Colonic mucosa (tissue), 4 donors: Measurements from ENCODE around the gene KRTCAP3. TPM values are rescaled to one million over a fixed set of nuclear protein-coding genes. Genes with fewer than 3 reads are reported as not detected.

Experiments
- DNase-seq: peaks from one replicate; pipeline ENCODE4 v3.0.0-alpha.2; 2020
- H3K27ac ChIP-seq: fragments of 200-600 bp; one replicate; pipeline ENCODE4 v1.8.0; 2021
- H3K27me3 ChIP-seq: fragments of 200-600 bp; one replicate; pipeline ENCODE4 v1.8.0; 2021
- H3K36me3 ChIP-seq: fragments of 200-600 bp; one replicate; pipeline ENCODE4 v1.8.0; 2021
- H3K4me1 ChIP-seq: fragments of 200-600 bp; one replicate; pipeline ENCODE4 v1.8.0; 2021; ENCODE audit warnings: mild to moderate bottlenecking
- H3K4me3 ChIP-seq: fragments of 200-600 bp; one replicate; pipeline ENCODE4 v1.8.0; 2021
- H3K9ac ChIP-seq, 2 donors: one replicate each; pipeline ENCODE4 v1.7.0; 2013; ENCODE audit warnings: control low read depth in 2 of 2, low read depth in 2 of 2, low read length in 2 of 2
- H3K9me3 ChIP-seq: fragments of 200-600 bp; one replicate; pipeline ENCODE4 v1.8.0; 2021
- CTCF ChIP-seq: fragments of 200-600 bp; IDR thresholded peaks from one replicate; pipeline ENCODE4 v1.8.0; 2022; ENCODE audit warnings: antibody characterized with exemption, mild to moderate bottlenecking
- intact Hi-C: fragments of 100-400 bp; cut with DNase I; formaldehyde crosslinking; loops from one replicate; pipeline ENCODE4 v1.14.1; 2022
- total RNA-seq, 2 donors: library from RNA; stranded (reverse); fragmentation: NEBNext Ultra II Directional in 1 of 2; extraction: Animal tissue kit (Norgen Biotek cat#: 25700) in 1 of 2; gene quantifications; one replicate each; pipeline ENCODE4 v1.2.1, GENCODE V29; 2021
- donor health status: healthy.
- donor health status: DM: no; HTN: no; CAD: no.
- donor health status: DM: no; HTN: no; CAD: no.

The KRTCAP3 gene
- total RNA-seq, 2 donors from 2014 or later = 91.8 to 147 TPM

- Histone ChIP-seq H3K27me3 (no peaks in the 10 kb centered on the region), H3K4me1 (peaks cover 10% of the 10 kb centered on the region), H3K9me3 (no peaks in the 10 kb centered on the region), H3K9ac (peak overlapping the region; percentile 92 to 96), H3K4me3 (peak overlapping the region; percentile 94), H3K36me3 (peaks cover 7% of the 10 kb centered on the region), H3K27ac (peak overlapping the region; percentile 100)
- intact Hi-C loops = no loop called here
- no peak for TF ChIP-seq CTCF
- DNase-seq = peak; percentile 85
Observed at GRCh38 chr2:27428978-27429541, 13.1 kb upstream of the KRTCAP3 start.

GRCh38 chr2:27431395-27431794, 10.8 kb upstream of the KRTCAP3 start:
- H3K27ac ChIP-seq = no peak overlapping the region
- peaks cover 10% of the 10 kb centered on the region for H3K4me1 ChIP-seq
- H3K36me3 ChIP-seq = peaks cover 15% of the 10 kb centered on the region
- H3K9ac ChIP-seq = no peak overlapping the region
- no peaks in the 10 kb centered on the region for H3K9me3 ChIP-seq
- TF ChIP-seq CTCF = no peak
- no peak overlapping the region for H3K4me3 ChIP-seq
- intact Hi-C loops = no loop called here
- H3K27me3 ChIP-seq = no peaks in the 10 kb centered on the region
- DNase-seq = no peak

- H3K27me3 ChIP-seq = no peaks in the 10 kb centered on the region
- H3K4me1 ChIP-seq = no peaks in the 10 kb centered on the region
- peaks cover 20% of the 10 kb centered on the region for H3K36me3 ChIP-seq
- H3K4me3 ChIP-seq = no peak overlapping the region
- intact Hi-C loops = no loop called here
- H3K9me3 ChIP-seq = no peaks in the 10 kb centered on the region
- TF ChIP-seq CTCF = no peak
- H3K9ac ChIP-seq = no peak overlapping the region
- no peak overlapping the region for H3K27ac ChIP-seq
- no peak for DNase-seq
Observed at GRCh38 chr2:27435628-27436027, 6.6 kb upstream of the KRTCAP3 start.

- Histone ChIP-seq H3K27me3 (no peaks in the 10 kb centered on the region), H3K9me3 (no peaks in the 10 kb centered on the region), H3K4me1 (no peaks in the 10 kb centered on the region), H3K9ac (no peak overlapping the region), H3K27ac (no peak overlapping the region), H3K4me3 (no peak overlapping the region), H3K36me3 (peaks cover 5% of the 10 kb centered on the region)
- no peak for DNase-seq
- intact Hi-C loops = no loop called here
- TF ChIP-seq CTCF = no peak
Observed at GRCh38 chr2:27441226-27441926, 805 bp upstream of the KRTCAP3 start.

GRCh38 chr2:27442920-27443282, 720 bp downstream of the KRTCAP3 start:
- no peaks in the 10 kb centered on the region for H3K4me1 ChIP-seq
- H3K27me3 ChIP-seq = no peaks in the 10 kb centered on the region
- no peaks in the 10 kb centered on the region for H3K9me3 ChIP-seq
- intact Hi-C loops = no loop called here
- peak overlapping the region; percentile 73 for H3K27ac ChIP-seq
- H3K4me3 ChIP-seq = peak overlapping the region; percentile 50
- H3K9ac ChIP-seq = peak overlapping the region; percentile 52 to 84
- DNase-seq = peak; percentile 43
- TF ChIP-seq CTCF = no peak
- H3K36me3 ChIP-seq = peaks cover 5% of the 10 kb centered on the region
